Measurements from ENCODE around the gene SSBP4. TPM values are rescaled to one million over a fixed set of nuclear protein-coding genes. Genes with fewer than 3 reads are reported as not detected.

The SSBP4 gene
- total and polyA plus RNA-seq, 9 of the 15 experiments (the other 6 are each of a cell fraction or from before 2014, with no cell fraction given): 1.1 to 189 (median 39.0) TPM

GRCh38 chr19:18461471-18461870 lies 42.3 kb downstream of the SSBP4 start:
- no peak overlapping the region for H3K27ac ChIP-seq (ENCODE audit: extremely low read depth, low read depth, low read length)
- no peaks in the 10 kb centered on the region for H3K9me1 ChIP-seq (ENCODE audit: control insufficient read depth, insufficient read depth, low read length)
- in situ Hi-C loops (cut with MboI): no loop called here
- H3K79me2 ChIP-seq (ENCODE audit: control insufficient read depth, insufficient read depth, low read length): no peaks in the 10 kb centered on the region; the same call in 2 of the 3 replicates
- ATAC-seq (no peak), DNase-seq (ENCODE audit: extremely low read depth in 1 of 4, low spot score in 3 of 4) (no peak), FAIRE-seq (no peak)
- peaks cover 0 to 50% of the 10 kb centered on the region in 2 experiments; a peak in 2 of 5 replicates for H3K4me1 ChIP-seq (replicated peaks in 1 of 2; ENCODE audit: control insufficient read depth in 2 of 2, insufficient read depth in 2 of 2, low read length in 2 of 2)
- H3K9me3 ChIP-seq (replicated peaks; ENCODE audit: control insufficient read depth, insufficient read depth, low read depth, low read length): no peaks in the 10 kb centered on the region
- TF ChIP-seq POLR2G (IDR thresholded peaks at IDR 0.05; ENCODE audit: low read depth, low read length) (peak; percentile 31; the same call in 1 of the 2 replicates), RBM22 (IDR thresholded peaks at IDR 0.05; ENCODE audit: low read depth, low read length, poor library complexity, severe bottlenecking) (peak; percentile 39), ZNF655 (CRISPR knock-in tag; IDR thresholded peaks at IDR 0.05) (no peak)
- 95% methylated on average over 20 of the region's 22 CpGs for WGBS (ENCODE audit: insufficient coverage, low coverage, missing lambda C conversion rate)
- ChIA-PET POLR2A (interaction anchor here (0.6 to 1.4 kb wide), 4 partner anchors 9 to 967 kb away, joined by 3 to 8 read pairs (median 4); no protein-coding TSS in a partner anchor), CTCF (ENCODE audit: low intra/inter-chr PET ratio) (interaction anchor here (1.5 kb wide), 1 partner anchor 11 kb away, joined by 4 read pairs; no protein-coding TSS in a partner anchor)
- no peak overlapping the region for H2AFZ ChIP-seq (ENCODE audit: low read depth, low read length)
- no peaks in the 10 kb centered on the region for H3K27me3 ChIP-seq (ENCODE audit: control insufficient read depth in 2 of 2, insufficient read depth in 2 of 2, low read length in 2 of 2)
- peaks cover 11% of the 10 kb centered on the region for H4K20me1 ChIP-seq (replicated peaks; ENCODE audit: control insufficient read depth, insufficient read depth, low read length)
- H3K9ac ChIP-seq (ENCODE audit: insufficient read depth in 1 of 2, low read depth in 2 of 2, low read length in 2 of 2): peak overlapping the region in 1 of 2 experiments; percentile 43; a peak in 2 of 4 replicates
- intact Hi-C loops (cut with micrococcal nuclease): no loop called here
- no peak overlapping the region for H3K4me2 ChIP-seq (ENCODE audit: insufficient read depth, low read length)
- no peak overlapping the region for H3K4me3 ChIP-seq
- no TSS peak for BruUV-seq (replicated peaks)
- peaks cover 73% of the 10 kb centered on the region for H3K36me3 ChIP-seq (ENCODE audit: control insufficient read depth, insufficient read depth, low read length)

Measured in K562 (cell line).